Astrocyte (in vitro differentiated cells and primary cell): Measurements from ENCODE around the gene ERMAP.

Source experiments
- EZH2 ChIP-seq: IDR thresholded peaks from 2 replicates; pipeline ENCODE4 v1.6.1; 2012; ENCODE audit warnings: mild to moderate bottlenecking, low read length, inconsistent platforms; ENCODE audit not compliant: insufficient read depth
- TF ChIP-seq, protein P1 (sequence below): IDR thresholded peaks from 2 replicates; pipeline ENCODE4 v1.5.1; 2011; ENCODE audit warnings: low read depth, mild to moderate bottlenecking, inconsistent platforms, low read length, moderate library complexity; ENCODE audit not compliant: insufficient read depth

DNA sequence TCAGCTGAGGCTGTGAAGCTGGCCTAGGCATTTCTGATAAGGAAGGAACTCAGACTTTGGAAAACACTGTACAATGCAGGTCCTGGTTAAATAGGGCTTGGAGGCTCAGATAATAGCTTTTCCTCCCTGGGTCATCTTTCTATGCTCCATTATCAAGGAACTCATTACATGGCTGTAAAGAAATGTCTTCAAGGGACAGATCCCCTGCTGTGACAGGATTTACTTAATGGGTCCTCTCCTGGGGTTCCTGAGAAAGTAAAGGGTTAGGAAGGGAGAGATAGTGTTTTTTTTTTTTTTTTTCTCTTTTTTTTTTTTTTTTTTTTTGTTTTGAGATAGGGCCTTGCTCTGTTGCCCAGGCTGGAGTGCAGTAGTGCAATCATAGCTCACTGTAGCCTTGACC lies 14.4 kb downstream of the ERMAP start:
- TF ChIP-seq, protein P1, sequence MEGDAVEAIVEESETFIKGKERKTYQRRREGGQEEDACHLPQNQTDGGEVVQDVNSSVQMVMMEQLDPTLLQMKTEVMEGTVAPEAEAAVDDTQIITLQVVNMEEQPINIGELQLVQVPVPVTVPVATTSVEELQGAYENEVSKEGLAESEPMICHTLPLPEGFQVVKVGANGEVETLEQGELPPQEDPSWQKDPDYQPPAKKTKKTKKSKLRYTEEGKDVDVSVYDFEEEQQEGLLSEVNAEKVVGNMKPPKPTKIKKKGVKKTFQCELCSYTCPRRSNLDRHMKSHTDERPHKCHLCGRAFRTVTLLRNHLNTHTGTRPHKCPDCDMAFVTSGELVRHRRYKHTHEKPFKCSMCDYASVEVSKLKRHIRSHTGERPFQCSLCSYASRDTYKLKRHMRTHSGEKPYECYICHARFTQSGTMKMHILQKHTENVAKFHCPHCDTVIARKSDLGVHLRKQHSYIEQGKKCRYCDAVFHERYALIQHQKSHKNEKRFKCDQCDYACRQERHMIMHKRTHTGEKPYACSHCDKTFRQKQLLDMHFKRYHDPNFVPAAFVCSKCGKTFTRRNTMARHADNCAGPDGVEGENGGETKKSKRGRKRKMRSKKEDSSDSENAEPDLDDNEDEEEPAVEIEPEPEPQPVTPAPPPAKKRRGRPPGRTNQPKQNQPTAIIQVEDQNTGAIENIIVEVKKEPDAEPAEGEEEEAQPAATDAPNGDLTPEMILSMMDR: no peak
- no peak for TF ChIP-seq EZH2
